HEK293 (cell line): ENCODE measurements around the gene CARD8.

ENCODE experiments used
- ATF2 ChIP-seq: fragments of 450-650 bp; formaldehyde crosslinking; IDR thresholded peaks from 2 replicates; pipeline ENCODE4 v1.5.1; 2016; ENCODE audit warnings: missing biosample characterization, missing genetic modification characterization, low read depth
- FEZF1 ChIP-seq: fragments of 450-650 bp; formaldehyde crosslinking; IDR thresholded peaks from 2 replicates; pipeline ENCODE4 v1.5.1; 2016; ENCODE audit warnings: missing biosample characterization, missing genetic modification characterization
- GLI2 ChIP-seq: fragments of 450-650 bp; formaldehyde crosslinking; IDR thresholded peaks from 2 replicates; pipeline ENCODE4; 2017; ENCODE audit warnings: missing biosample characterization, missing genetic modification characterization, low read depth, borderline replicate concordance
- KLF9 ChIP-seq: fragments of 450-650 bp; formaldehyde crosslinking; IDR thresholded peaks from 2 replicates; pipeline ENCODE4 v1.5.1; 2016; ENCODE audit warnings: missing biosample characterization, missing genetic modification characterization, low read depth
- PRDM4 ChIP-seq: fragments of 450-650 bp; formaldehyde crosslinking; IDR thresholded peaks from 2 replicates; pipeline ENCODE4 v1.5.1; 2017; ENCODE audit warnings: missing biosample characterization, missing genetic modification characterization
- RBAK ChIP-seq: fragments of 450-650 bp; formaldehyde crosslinking; IDR thresholded peaks from 2 replicates; pipeline ENCODE4 v1.5.1; 2016; ENCODE audit warnings: missing biosample characterization, missing genetic modification characterization
- SALL2 ChIP-seq: fragments of 450-650 bp; formaldehyde crosslinking; IDR thresholded peaks from 2 replicates; pipeline ENCODE4 v1.5.0; 2017; ENCODE audit warnings: missing biosample characterization, mild to moderate bottlenecking, missing genetic modification characterization, borderline replicate concordance
- SCRT1 ChIP-seq: fragments of 450-650 bp; formaldehyde crosslinking; IDR thresholded peaks from 2 replicates; pipeline ENCODE4 v1.5.1; 2016; ENCODE audit warnings: missing biosample characterization, missing genetic modification characterization, borderline replicate concordance
- SP2 ChIP-seq: fragments of 450-650 bp; formaldehyde crosslinking; IDR thresholded peaks from 2 replicates; pipeline ENCODE4 v1.5.1; 2016; ENCODE audit warnings: missing biosample characterization, missing genetic modification characterization
- SP3 ChIP-seq: fragments of 450-650 bp; formaldehyde crosslinking; IDR thresholded peaks from 2 replicates; pipeline ENCODE4 v1.5.1; 2016; ENCODE audit warnings: missing biosample characterization, missing genetic modification characterization
- TCF7L2 ChIP-seq: IDR thresholded peaks from 2 replicates; pipeline ENCODE4 v1.6.1; 2011; ENCODE audit warnings: low read depth, mild to moderate bottlenecking, inconsistent platforms, low read length, moderate library complexity, borderline replicate concordance
- ZBTB1 ChIP-seq: fragments of 450-650 bp; formaldehyde crosslinking; IDR thresholded peaks from 2 replicates; pipeline ENCODE4 v1.5.1; 2016; ENCODE audit warnings: missing biosample characterization, missing genetic modification characterization
- ZBTB7A ChIP-seq: fragments of 450-650 bp; formaldehyde crosslinking; IDR thresholded peaks from 2 replicates; pipeline ENCODE4 v1.5.1; 2016; ENCODE audit warnings: low read depth, missing biosample characterization, missing genetic modification characterization
- ZNF132 ChIP-seq: fragments of 450-650 bp; formaldehyde crosslinking; IDR thresholded peaks from 2 replicates; pipeline ENCODE4 v1.5.1; 2017; ENCODE audit warnings: missing biosample characterization, missing genetic modification characterization, borderline replicate concordance
- ZNF18 ChIP-seq: fragments of 450-650 bp; formaldehyde crosslinking; IDR thresholded peaks from 2 replicates; pipeline ENCODE4 v1.5.1; 2016; ENCODE audit warnings: missing biosample characterization, missing genetic modification characterization
- ZNF184 ChIP-seq: fragments of 450-650 bp; IDR thresholded peaks from 2 replicates; pipeline ENCODE4 v1.5.1; 2018; ENCODE audit warnings: missing biosample characterization, mild to moderate bottlenecking, missing genetic modification characterization
- ZNF223 ChIP-seq: fragments of 450-650 bp; formaldehyde crosslinking; IDR thresholded peaks from 2 replicates; pipeline ENCODE4 v1.5.1; 2016; ENCODE audit warnings: missing biosample characterization, missing genetic modification characterization
- ZNF311 ChIP-seq: fragments of 450-650 bp; formaldehyde crosslinking; IDR thresholded peaks from 2 replicates; pipeline ENCODE4 v1.5.1; 2017; ENCODE audit warnings: missing biosample characterization, missing genetic modification characterization, borderline replicate concordance
- ZNF513 ChIP-seq: fragments of 450-650 bp; IDR thresholded peaks from 2 replicates; pipeline ENCODE4 v1.5.1; 2018; ENCODE audit warnings: missing biosample characterization, missing genetic modification characterization
- ZNF555 ChIP-seq: fragments of 450-650 bp; formaldehyde crosslinking; conservative IDR thresholded peaks from 2 replicates; pipeline ENCODE4 v1.5.1; 2017; ENCODE audit warnings: missing biosample characterization, mild to moderate bottlenecking, missing genetic modification characterization, inconsistent platforms
- ZNF558 ChIP-seq: fragments of 450-650 bp; formaldehyde crosslinking; IDR thresholded peaks from 2 replicates; pipeline ENCODE4 v1.5.1; 2016; ENCODE audit warnings: missing biosample characterization, missing genetic modification characterization
- ZNF561 ChIP-seq: fragments of 450-650 bp; IDR thresholded peaks from 2 replicates; pipeline ENCODE4 v1.5.1; 2018; ENCODE audit warnings: missing biosample characterization, missing genetic modification characterization, borderline replicate concordance
- ZNF585B ChIP-seq: fragments of 450-650 bp; formaldehyde crosslinking; IDR thresholded peaks from 2 replicates; pipeline ENCODE4 v1.5.1; 2016; ENCODE audit warnings: missing biosample characterization, missing genetic modification characterization
- ZNF623 ChIP-seq: fragments of 450-650 bp; formaldehyde crosslinking; IDR thresholded peaks from 2 replicates; pipeline ENCODE4 v1.5.1; 2016; ENCODE audit warnings: missing biosample characterization, missing genetic modification characterization
- ZNF629 ChIP-seq: fragments of 450-650 bp; formaldehyde crosslinking; IDR thresholded peaks from 2 replicates; pipeline ENCODE4 v1.5.1; 2017; ENCODE audit warnings: missing biosample characterization, missing genetic modification characterization
- ZNF654 ChIP-seq: fragments of 450-650 bp; formaldehyde crosslinking; IDR thresholded peaks from 2 replicates; pipeline ENCODE4 v1.5.1; 2016; ENCODE audit warnings: low read depth, missing biosample characterization, missing genetic modification characterization
- ZNF701 ChIP-seq: fragments of 450-650 bp; formaldehyde crosslinking; IDR thresholded peaks from 2 replicates; pipeline ENCODE4 v1.5.1; 2016; ENCODE audit warnings: missing biosample characterization, missing genetic modification characterization
- ZSCAN23 ChIP-seq: fragments of 450-650 bp; formaldehyde crosslinking; IDR thresholded peaks from 2 replicates; pipeline ENCODE4 v1.5.1; 2016; ENCODE audit warnings: missing biosample characterization, missing genetic modification characterization

The CARD8 gene

GRCh38 chr19:48190288-48190884 is 65.3 kb downstream of the CARD8 start (continued):
- TF ChIP-seq ZNF513 (tag by site-specific recombination) (no peak), ZNF623 (tag by site-specific recombination) (peak; percentile 2; the same call in 1 of the 2 replicates), SCRT1 (tag by site-specific recombination) (no peak), ZNF654 (tag by site-specific recombination) (no peak), FEZF1 (tag by site-specific recombination) (peak; percentile 42), ZNF223 (tag by site-specific recombination) (no peak), GLI2 (no peak), ZBTB1 (tag by site-specific recombination) (no peak), SP2 (peak; percentile 38), ZNF184 (tag by site-specific recombination) (no peak), ZNF18 (tag by site-specific recombination) (no peak), ZNF555 (no peak), ZNF311 (tag by site-specific recombination) (no peak), SALL2 (no peak), KLF9 (tag by site-specific recombination) (no peak), SP3 (tag by site-specific recombination) (peak; percentile 52; the same call in 1 of the 2 replicates), ZNF585B (tag by site-specific recombination) (no peak), ZNF132 (no peak), PRDM4 (tag by site-specific recombination) (no peak), RBAK (no peak), TCF7L2 (no peak), ZNF558 (tag by site-specific recombination) (no peak), ZSCAN23 (tag by site-specific recombination) (no peak), ZNF701 (no peak), ZBTB7A (tag by site-specific recombination) (no peak), ZNF629 (tag by site-specific recombination) (no peak), ATF2 (tag by site-specific recombination) (no peak), ZNF561 (tag by site-specific recombination) (no peak)
